Stimulated activated naive CD8-positive, alpha-beta T cell treated with anti-CD3 and anti-CD28 coated beads, Interleukin-15, amount 100 ng/mL, for 72 hours (primary cell): Measurements from ENCODE around the gene SLC13A1.

Experiments
- ATAC-seq: fragments of 150-1000 bp; cut with Tn5 transposase; 2 replicates; pipeline ENCODE4 v1.10.0; 2021; ENCODE audit warnings: mild to moderate bottlenecking, moderate library complexity
- DNase-seq, 2 donors: peaks; one replicate each; pipeline ENCODE4 v3.0.0; 2021 to 2022
- H3K27ac Mint-ChIP-seq, 2 donors: one replicate each; pipeline ENCODE4 v1.8.0; 2022; ENCODE audit warnings: mild to moderate bottlenecking in 2 of 2, mixed read lengths in 2 of 2, moderate library complexity in 2 of 2
- H3K27me3 Mint-ChIP-seq: one replicate; pipeline ENCODE4 v1.8.0; 2022; ENCODE audit warnings: mixed read lengths
- H3K4me1 Mint-ChIP-seq: one replicate; pipeline ENCODE4 v1.8.0; 2022; ENCODE audit warnings: mild to moderate bottlenecking, mixed read lengths
- H3K4me3 Mint-ChIP-seq, 2 donors: one replicate each; pipeline ENCODE4 v1.8.0; 2022; ENCODE audit warnings: mild to moderate bottlenecking in 2 of 2, mixed read lengths in 2 of 2, moderate library complexity in 1 of 2
- H3K9me3 Mint-ChIP-seq, 2 donors: one replicate each; pipeline ENCODE4 v1.8.0; 2022; ENCODE audit warnings: mixed read lengths in 2 of 2

SLC13A1 gene

GRCh38 chr7:123155571-123155970 is 44.2 kb downstream of the SLC13A1 start:
- no peak for DNase-seq
- no peaks in the 10 kb centered on the region for H3K9me3 Mint-ChIP-seq
- no peak overlapping the region for H3K4me3 Mint-ChIP-seq

GRCh38 chr7:123154231-123154860 is 45.4 kb downstream of the SLC13A1 start:
- H3K4me3 Mint-ChIP-seq: no peak overlapping the region
- no peak overlapping the region for H3K27ac Mint-ChIP-seq
- no peaks in the 10 kb centered on the region for H3K9me3 Mint-ChIP-seq
- no peaks in the 10 kb centered on the region for H3K4me1 Mint-ChIP-seq
- peak; percentile 32 for DNase-seq
- no peaks in the 10 kb centered on the region for H3K27me3 Mint-ChIP-seq
- ATAC-seq: peak; percentile 61

More at GRCh38 chr7:123155571-123155970, 44.2 kb downstream of the SLC13A1 start:
- no peak for ATAC-seq
- Mint-ChIP-seq H3K4me1 (no peaks in the 10 kb centered on the region), H3K27me3 (no peaks in the 10 kb centered on the region), H3K27ac (no peak overlapping the region)

- ATAC-seq (no peak), DNase-seq (no peak)
- Mint-ChIP-seq H3K4me3 (no peak overlapping the region), H3K9me3 (no peaks in the 10 kb centered on the region), H3K4me1 (no peaks in the 10 kb centered on the region), H3K27ac (no peak overlapping the region), H3K27me3 (no peaks in the 10 kb centered on the region)
Measured at GRCh38 chr7:123151443-123151842, 48.3 kb downstream of the SLC13A1 start.

GRCh38 chr7:123148813-123149212 is 51.0 kb downstream of the SLC13A1 start:
- H3K4me3 Mint-ChIP-seq: no peak overlapping the region
- peaks cover 0 to 4% of the 10 kb centered on the region in 2 donors for H3K9me3 Mint-ChIP-seq
- no peaks in the 10 kb centered on the region for H3K4me1 Mint-ChIP-seq
- no peak for ATAC-seq
- no peak overlapping the region for H3K27ac Mint-ChIP-seq
- no peak for DNase-seq
- H3K27me3 Mint-ChIP-seq: no peaks in the 10 kb centered on the region

- no peak overlapping the region for H3K27ac Mint-ChIP-seq
- H3K9me3 Mint-ChIP-seq: peaks cover 7 to 11% of the 10 kb centered on the region in 2 donors
- H3K4me1 Mint-ChIP-seq: no peaks in the 10 kb centered on the region
- no peaks in the 10 kb centered on the region for H3K27me3 Mint-ChIP-seq
- ATAC-seq (no peak), DNase-seq (no peak)
- H3K4me3 Mint-ChIP-seq: no peak overlapping the region
Measured at GRCh38 chr7:123143252-123144006, 56.3 kb downstream of the SLC13A1 start.

GRCh38 chr7:123140561-123140960 is 59.2 kb downstream of the SLC13A1 start:
- Mint-ChIP-seq H3K27me3 (no peaks in the 10 kb centered on the region), H3K4me1 (no peaks in the 10 kb centered on the region), H3K9me3 (peaks cover 7 to 23% of the 10 kb centered on the region in 2 donors), H3K27ac (no peak overlapping the region), H3K4me3 (no peak overlapping the region)
- ATAC-seq (no peak), DNase-seq (no peak)

- no peak overlapping the region for H3K4me3 Mint-ChIP-seq
- peaks cover 5 to 12% of the 10 kb centered on the region in 2 donors for H3K9me3 Mint-ChIP-seq
- H3K4me1 Mint-ChIP-seq: no peaks in the 10 kb centered on the region
- H3K27ac Mint-ChIP-seq: no peak overlapping the region
- no peak for ATAC-seq
- no peaks in the 10 kb centered on the region for H3K27me3 Mint-ChIP-seq
- DNase-seq: no peak
Measured at GRCh38 chr7:123135960-123136359, 63.8 kb downstream of the SLC13A1 start.

GRCh38 chr7:123133924-123134323 is 65.8 kb downstream of the SLC13A1 start:
- peaks cover 5 to 12% of the 10 kb centered on the region in 2 donors for H3K9me3 Mint-ChIP-seq
- H3K4me1 Mint-ChIP-seq: no peaks in the 10 kb centered on the region
- no peak for ATAC-seq
- H3K27ac Mint-ChIP-seq: no peak overlapping the region
- no peak overlapping the region for H3K4me3 Mint-ChIP-seq
- H3K27me3 Mint-ChIP-seq: no peaks in the 10 kb centered on the region
- DNase-seq: no peak

- Mint-ChIP-seq H3K4me1 (no peaks in the 10 kb centered on the region), H3K9me3 (peaks cover 5 to 8% of the 10 kb centered on the region in 2 donors), H3K27me3 (no peaks in the 10 kb centered on the region), H3K4me3 (no peak overlapping the region), H3K27ac (no peak overlapping the region)
- ATAC-seq: no peak
- DNase-seq: no peak
Measured at GRCh38 chr7:123131961-123132360, 67.8 kb downstream of the SLC13A1 start.

GRCh38 chr7:123131556-123131955 is 68.2 kb downstream of the SLC13A1 start:
- Mint-ChIP-seq H3K9me3 (peaks cover 4 to 5% of the 10 kb centered on the region in 2 donors), H3K27ac (no peak overlapping the region), H3K4me3 (no peak overlapping the region), H3K4me1 (no peaks in the 10 kb centered on the region), H3K27me3 (no peaks in the 10 kb centered on the region)
- DNase-seq (no peak), ATAC-seq (no peak)

GRCh38 chr7:123131140-123131539 is 68.6 kb downstream of the SLC13A1 start:
- H3K4me3 Mint-ChIP-seq: no peak overlapping the region
- H3K9me3 Mint-ChIP-seq: peaks cover 0 to 5% of the 10 kb centered on the region in 2 donors
- H3K4me1 Mint-ChIP-seq: no peaks in the 10 kb centered on the region
- no peak overlapping the region for H3K27ac Mint-ChIP-seq
- DNase-seq: no peak
- H3K27me3 Mint-ChIP-seq: no peaks in the 10 kb centered on the region
- ATAC-seq: no peak

- ATAC-seq: no peak
- H3K27ac Mint-ChIP-seq: no peak overlapping the region
- no peak for DNase-seq
- peaks cover 0 to 6% of the 10 kb centered on the region in 2 donors for H3K9me3 Mint-ChIP-seq
- H3K4me1 Mint-ChIP-seq: no peaks in the 10 kb centered on the region
- no peak overlapping the region for H3K4me3 Mint-ChIP-seq
- no peaks in the 10 kb centered on the region for H3K27me3 Mint-ChIP-seq
Measured at GRCh38 chr7:123126691-123127090, 73.1 kb downstream of the SLC13A1 start.

- Mint-ChIP-seq H3K9me3 (peaks cover 0 to 6% of the 10 kb centered on the region in 2 donors), H3K4me1 (no peaks in the 10 kb centered on the region), H3K4me3 (no peak overlapping the region), H3K27ac (peak overlapping the region in 1 of 2 donors; percentile 7), H3K27me3 (no peaks in the 10 kb centered on the region)
- DNase-seq (no peak), ATAC-seq (no peak)
Measured at GRCh38 chr7:123126171-123126570, 73.6 kb downstream of the SLC13A1 start.

- Mint-ChIP-seq H3K27ac (no peak overlapping the region), H3K9me3 (peaks cover under 1 to 6% of the 10 kb centered on the region in 2 donors), H3K27me3 (no peaks in the 10 kb centered on the region), H3K4me3 (no peak overlapping the region), H3K4me1 (no peaks in the 10 kb centered on the region)
- no peak for ATAC-seq
- DNase-seq: no peak
Measured at GRCh38 chr7:123125231-123125630, 74.5 kb downstream of the SLC13A1 start.

GRCh38 chr7:123122916-123123315 is 76.9 kb downstream of the SLC13A1 start:
- no peak overlapping the region for H3K4me3 Mint-ChIP-seq
- DNase-seq: no peak
- H3K27me3 Mint-ChIP-seq: no peaks in the 10 kb centered on the region
- ATAC-seq: no peak
- no peak overlapping the region for H3K27ac Mint-ChIP-seq
- peaks cover 7 to 12% of the 10 kb centered on the region in 2 donors for H3K9me3 Mint-ChIP-seq
- no peaks in the 10 kb centered on the region for H3K4me1 Mint-ChIP-seq

GRCh38 chr7:123120286-123120685 is 79.5 kb downstream of the SLC13A1 start:
- ATAC-seq (no peak), DNase-seq (no peak)
- Mint-ChIP-seq H3K4me1 (no peaks in the 10 kb centered on the region), H3K4me3 (no peak overlapping the region), H3K27me3 (no peaks in the 10 kb centered on the region), H3K9me3 (peaks cover 7 to 9% of the 10 kb centered on the region in 2 donors), H3K27ac (no peak overlapping the region)
